PC-9 (cell line): Measurements from ENCODE around the gene MRPL14.

Source experiments
- CTCF ChIP-seq: fragments of 200-600 bp; sonication (generic); conservative IDR thresholded peaks from 2 replicates; pipeline ENCODE4 v1.6.1; 2017; ENCODE audit warnings: mixed run types, antibody characterized with exemption, mild to moderate bottlenecking, moderate library complexity
- EZH2 ChIP-seq: fragments of 200-600 bp; sonication (generic); IDR thresholded peaks from 2 replicates; pipeline ENCODE4 v1.8.0; 2017; ENCODE audit warnings: antibody characterized with exemption, low read depth

GRCh38 chr6:44146685-44147084 is 19.4 kb upstream of the MRPL14 start:
- TF ChIP-seq CTCF = no peak
- no peak for TF ChIP-seq EZH2
